ENCODE measurements around the gene ATG4A.

GRCh38 chrX:108081110-108081509, 10.5 kb upstream of the ATG4A start:
- TF ChIP-seq, protein P1, sequence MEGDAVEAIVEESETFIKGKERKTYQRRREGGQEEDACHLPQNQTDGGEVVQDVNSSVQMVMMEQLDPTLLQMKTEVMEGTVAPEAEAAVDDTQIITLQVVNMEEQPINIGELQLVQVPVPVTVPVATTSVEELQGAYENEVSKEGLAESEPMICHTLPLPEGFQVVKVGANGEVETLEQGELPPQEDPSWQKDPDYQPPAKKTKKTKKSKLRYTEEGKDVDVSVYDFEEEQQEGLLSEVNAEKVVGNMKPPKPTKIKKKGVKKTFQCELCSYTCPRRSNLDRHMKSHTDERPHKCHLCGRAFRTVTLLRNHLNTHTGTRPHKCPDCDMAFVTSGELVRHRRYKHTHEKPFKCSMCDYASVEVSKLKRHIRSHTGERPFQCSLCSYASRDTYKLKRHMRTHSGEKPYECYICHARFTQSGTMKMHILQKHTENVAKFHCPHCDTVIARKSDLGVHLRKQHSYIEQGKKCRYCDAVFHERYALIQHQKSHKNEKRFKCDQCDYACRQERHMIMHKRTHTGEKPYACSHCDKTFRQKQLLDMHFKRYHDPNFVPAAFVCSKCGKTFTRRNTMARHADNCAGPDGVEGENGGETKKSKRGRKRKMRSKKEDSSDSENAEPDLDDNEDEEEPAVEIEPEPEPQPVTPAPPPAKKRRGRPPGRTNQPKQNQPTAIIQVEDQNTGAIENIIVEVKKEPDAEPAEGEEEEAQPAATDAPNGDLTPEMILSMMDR (IDR thresholded peaks at IDR 0.05), result no peak
- TF ChIP-seq POLR2A (IDR thresholded peaks at IDR 0.05), result no peak
